Fibroblast of mammary gland (primary cell): ENCODE results near the gene HOXC10.
A peak's percentile ranks its signal among the peaks of the same experiment; 100 is the strongest.

ENCODE experiments used
- DNase-seq: peaks from one replicate; pipeline ENCODE4 v3.0.0-alpha.2; 2010; ENCODE audit warnings: low read depth
- H3K4me3 ChIP-seq: 2 replicates; pipeline ENCODE4 v1.5.1; 2011; ENCODE audit warnings: low read depth, mild to moderate bottlenecking, low read length, moderate library complexity; ENCODE audit not compliant: control insufficient read depth
- CTCF ChIP-seq: conservative IDR thresholded peaks from 2 replicates; pipeline ENCODE4 v1.5.1; 2011; ENCODE audit warnings: low read depth, low read length, inconsistent platforms; ENCODE audit not compliant: control insufficient read depth, insufficient read depth

HOXC10 gene

GRCh38 chr12:53993162-53994008, 8.4 kb downstream of the HOXC10 start:
- no peak for DNase-seq
- H3K4me3 ChIP-seq: no peak overlapping the region
- TF ChIP-seq CTCF: no peak

- H3K4me3 ChIP-seq: peak overlapping the region; percentile 49
- no peak for DNase-seq
- no peak for TF ChIP-seq CTCF
Measured at GRCh38 chr12:53994009-53994263, 9.0 kb downstream of the HOXC10 start.

DNA sequence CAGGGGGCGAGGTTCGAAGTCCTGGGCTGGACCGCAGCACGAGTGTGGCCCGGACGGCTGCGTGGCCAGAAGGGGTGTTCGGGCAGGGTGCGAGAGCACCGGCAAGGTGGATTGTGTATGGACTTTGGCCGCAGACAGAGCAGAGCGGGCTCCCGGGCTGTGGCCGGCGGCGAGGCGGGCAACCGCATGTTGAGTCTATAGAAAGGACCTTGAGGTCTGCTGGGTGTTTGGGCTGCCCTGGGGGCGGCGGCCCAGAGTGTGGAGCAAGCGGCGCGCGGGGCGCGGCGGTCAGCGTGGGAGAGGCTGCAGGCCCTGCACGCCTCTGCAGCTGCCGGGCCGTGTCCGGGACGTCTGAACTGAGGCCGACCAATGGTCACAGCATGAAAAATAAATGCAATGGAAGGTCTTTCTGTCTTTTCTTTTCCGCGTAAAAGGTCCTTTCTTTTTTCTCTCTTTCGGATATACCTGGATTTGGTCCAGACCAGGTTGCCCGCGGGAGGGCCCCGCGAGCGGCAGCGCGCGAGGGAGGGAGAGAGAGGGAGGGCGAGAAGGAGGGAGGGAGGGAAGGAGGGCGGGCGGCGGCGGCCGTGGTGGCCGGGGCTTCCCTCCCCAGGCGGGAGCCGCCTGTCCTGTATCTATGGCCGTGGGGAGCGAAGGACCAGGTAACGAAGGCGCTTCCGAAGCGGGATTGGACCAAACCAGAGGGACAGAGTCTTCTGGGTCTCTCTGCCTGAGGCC, 9.5 kb downstream of the HOXC10 start:
- DNase-seq: no peak
- no peak for TF ChIP-seq CTCF
- peak overlapping the region; percentile 49 for H3K4me3 ChIP-seq

- H3K4me3 ChIP-seq: peak overlapping the region; percentile 49
- DNase-seq: no peak
- TF ChIP-seq CTCF: no peak
Measured at GRCh38 chr12:53995002-53995377, 10.0 kb downstream of the HOXC10 start.

DNA sequence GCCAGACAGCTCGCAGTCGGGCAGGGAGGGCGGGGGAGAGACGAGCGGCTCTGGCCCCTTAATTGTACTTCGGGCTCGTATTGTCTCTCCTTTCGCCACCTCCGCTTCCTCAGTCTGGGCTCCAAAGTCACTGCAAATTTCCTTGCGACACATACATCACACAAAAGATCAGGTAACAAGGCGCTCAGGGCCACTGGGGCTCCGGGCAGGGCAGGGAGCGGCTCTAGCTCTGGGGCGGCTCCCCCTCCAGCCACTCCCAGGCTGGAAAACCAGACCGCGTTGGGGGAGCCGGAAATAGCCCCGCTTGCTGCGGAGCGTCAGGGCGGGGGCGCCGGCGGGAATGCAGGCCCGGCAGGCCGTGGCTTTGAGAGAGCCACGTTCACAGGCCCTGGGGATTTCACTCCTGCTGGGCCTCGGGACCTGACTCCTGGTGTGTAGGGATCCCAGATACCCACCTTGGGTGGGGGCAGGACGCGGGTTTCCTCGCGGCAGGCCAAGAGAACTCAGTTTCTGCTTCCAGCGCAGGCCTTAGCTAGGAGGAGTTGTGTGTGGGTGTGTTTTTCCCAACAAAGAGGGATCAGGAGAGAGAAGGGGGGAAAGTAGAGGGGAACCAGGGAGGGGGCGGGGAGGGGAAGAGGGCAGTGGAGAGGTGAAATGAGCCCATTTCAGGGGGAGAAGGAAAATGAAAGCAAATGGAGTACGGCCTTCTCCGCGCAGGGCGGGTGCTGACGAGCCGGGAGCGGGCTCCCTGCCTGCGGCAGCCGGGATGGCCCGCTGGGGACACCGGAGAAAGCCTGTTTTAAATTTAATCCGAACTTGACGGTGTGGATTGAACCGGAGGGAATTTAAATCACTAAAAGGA, 10.7 kb downstream of the HOXC10 start:
- DNase-seq: peak; percentile 51
- TF ChIP-seq CTCF: no peak
- H3K4me3 ChIP-seq: peak overlapping the region; percentile 49
